Breast epithelium (tissue), 3 donors: ENCODE data around the gene CGREF1.

Source experiments
- CTCF ChIP-seq, 3 donors: fragments of 450-650 bp; IDR thresholded peaks; one replicate each; pipeline ENCODE4 v1.5.1; 2016 to 2017; ENCODE audit warnings: antibody characterized with exemption in 3 of 3, mild to moderate bottlenecking in 3 of 3, moderate library complexity in 3 of 3
- POLR2AphosphoS5 ChIP-seq, 3 donors: sonication (generic); formaldehyde crosslinking; IDR thresholded peaks; one replicate each; pipeline ENCODE4 v1.6.1; 2017; ENCODE audit warnings: antibody characterized with exemption in 3 of 3

- TF ChIP-seq CTCF (IDR thresholded peaks at IDR 0.05) (no peak), POLR2AphosphoS5 (IDR thresholded peaks at IDR 0.05) (no peak)
Observed at GRCh38 chr2:27150639-27151230, 31.8 kb upstream of the CGREF1 start.
